NCI-H1105 (cell line): ENCODE results near the gene LZTFL1.

Source experiments
- DNase-seq: peaks from one replicate; lab custom pipeline; 2025; lab: John Stamatoyannopoulos, UW

Gene LZTFL1

GRCh38 chr3:45807681-45808540 lies 34.0 kb downstream of the LZTFL1 start:
- no peak for DNase-seq

- no peak for DNase-seq
Observed at GRCh38 chr3:45807133-45807532, 34.8 kb downstream of the LZTFL1 start.

GRCh38 chr3:45806072-45806471 lies 35.8 kb downstream of the LZTFL1 start:
- DNase-seq, result no peak

GRCh38 chr3:45803252-45803935 lies 38.5 kb downstream of the LZTFL1 start:
- DNase-seq, result no peak

- DNase-seq, result no peak
Observed at GRCh38 chr3:45802146-45802545, 39.8 kb downstream of the LZTFL1 start.

- DNase-seq, result no peak
Observed at GRCh38 chr3:45800611-45801010, 41.3 kb downstream of the LZTFL1 start.

GRCh38 chr3:45799586-45799985 lies 42.3 kb downstream of the LZTFL1 start:
- no peak for DNase-seq

- DNase-seq, result no peak
Observed at GRCh38 chr3:45798034-45798433, 43.9 kb downstream of the LZTFL1 start.

- no peak for DNase-seq
Observed at GRCh38 chr3:45796902-45797637, 44.8 kb downstream of the LZTFL1 start.

GRCh38 chr3:45795882-45796765 lies 45.8 kb downstream of the LZTFL1 start, which contains the start of gene SLC6A20:
Gene SLC6A20, minus strand, starts transcription at chr3:45796536. Its CDS starts 117 bp downstream, at chr3:45796419.
- no peak for DNase-seq

GRCh38 chr3:45795509-45795881 lies 46.4 kb downstream of the LZTFL1 start:
- DNase-seq, result no peak

- DNase-seq, result no peak
Observed at GRCh38 chr3:45794660-45795059, 47.3 kb downstream of the LZTFL1 start.

GRCh38 chr3:45794177-45794560 lies 47.8 kb downstream of the LZTFL1 start:
- DNase-seq, result no peak

- no peak for DNase-seq
Observed at GRCh38 chr3:45793482-45794176, 48.3 kb downstream of the LZTFL1 start.

- DNase-seq, result no peak
Observed at GRCh38 chr3:45792516-45793172, 49.3 kb downstream of the LZTFL1 start.

- no peak for DNase-seq
Observed at GRCh38 chr3:45792036-45792435, 49.9 kb downstream of the LZTFL1 start.

- DNase-seq, result no peak
Observed at GRCh38 chr3:45790596-45790995, 51.3 kb downstream of the LZTFL1 start.

- DNase-seq, result no peak
Observed at GRCh38 chr3:45789235-45789812, 52.6 kb downstream of the LZTFL1 start.

GRCh38 chr3:45787551-45787950 lies 54.4 kb downstream of the LZTFL1 start:
- no peak for DNase-seq
